GM23338 (cell line): ENCODE results near the gene C10orf105. TPM values are rescaled to one million over a fixed set of nuclear protein-coding genes. Genes with fewer than 3 reads are reported as not detected.

ENCODE experiments used
- ATAC-seq: fragments of 200-7000 bp; cut with Tn5 transposase; 3 replicates; pipeline ENCODE4 v1.9.1; 2020
- DNase-seq: peaks from one replicate; pipeline ENCODE4 v3.0.0-alpha.2; 2015; ENCODE audit warnings: low spot score
- H2AFZ ChIP-seq: fragments of 200-600 bp; sonication (generic); 2 replicates; pipeline ENCODE4 v1.8.0; 2016; ENCODE audit warnings: antibody characterized with exemption, mild to moderate bottlenecking, moderate library complexity
- H3F3A ChIP-seq: fragments of 200-600 bp; sonication (generic); replicated peaks from 2 replicates; pipeline ENCODE4 v1.8.0; 2017; ENCODE audit warnings: antibody characterized with exemption, mixed run types, low read depth
- H3K27ac ChIP-seq: fragments of 200-600 bp; sonication (generic); 2 replicates; pipeline ENCODE4 v1.6.1; 2016; ENCODE audit warnings: low read depth
- H3K27me3 ChIP-seq: fragments of 200-600 bp; sonication (generic); 2 replicates; pipeline ENCODE4 v1.8.0; 2016; ENCODE audit warnings: mild to moderate bottlenecking, mixed run types, moderate library complexity; ENCODE audit not compliant: insufficient read depth
- H3K36me3 ChIP-seq: fragments of 200-600 bp; sonication (generic); 2 replicates; pipeline ENCODE4 v1.8.0; 2016; ENCODE audit warnings: mild to moderate bottlenecking; ENCODE audit not compliant: insufficient read depth
- H3K4me1 ChIP-seq: fragments of 200-600 bp; sonication (generic); 2 replicates; pipeline ENCODE4 v1.8.0; 2016; ENCODE audit warnings: mild to moderate bottlenecking, moderate library complexity; ENCODE audit not compliant: insufficient read depth
- H3K4me2 ChIP-seq: fragments of 200-600 bp; sonication (generic); 2 replicates; pipeline ENCODE4 v1.7.1; 2017; ENCODE audit warnings: mixed run types
- H3K4me3 ChIP-seq: fragments of 200-600 bp; sonication (generic); 2 replicates; pipeline ENCODE4 v1.6.1; 2016; ENCODE audit warnings: mixed run types
- H3K79me2 ChIP-seq: fragments of 200-600 bp; sonication (generic); replicated peaks from 2 replicates; pipeline ENCODE4 v1.8.0; 2017; ENCODE audit warnings: mild to moderate bottlenecking; ENCODE audit not compliant: insufficient read depth
- H3K9me2 ChIP-seq: fragments of 200-600 bp; sonication (generic); 2 replicates; pipeline ENCODE4 v1.8.0; 2017; ENCODE audit not compliant: insufficient read depth
- H4K20me1 ChIP-seq: fragments of 200-600 bp; sonication (generic); replicated peaks from 2 replicates; pipeline ENCODE4 v1.8.0; 2017; ENCODE audit warnings: mild to moderate bottlenecking; ENCODE audit not compliant: insufficient read depth
- H3K27ac Mint-ChIP-seq: 2 replicates; pipeline ENCODE4 v1.8.0; 2020; ENCODE audit warnings: inconsistent platforms, mild to moderate bottlenecking, moderate library complexity, mixed read lengths
- H3K27me3 Mint-ChIP-seq: 3 replicates; pipeline ENCODE4 v1.8.0; 2022; ENCODE audit warnings: low read depth, mild to moderate bottlenecking, moderate library complexity, mixed read lengths, inconsistent platforms; ENCODE audit not compliant: insufficient read depth, poor library complexity
- H3K36me3 Mint-ChIP-seq: 3 replicates; pipeline ENCODE4 v1.8.0; 2021; ENCODE audit warnings: low read depth, mild to moderate bottlenecking, inconsistent platforms, moderate library complexity, mixed read lengths
- H3K4me1 Mint-ChIP-seq: 3 replicates; pipeline ENCODE4 v1.8.0; 2020; ENCODE audit warnings: mild to moderate bottlenecking, inconsistent platforms, mixed read lengths
- H3K4me3 Mint-ChIP-seq: 3 replicates; pipeline ENCODE4 v1.8.0; 2021; ENCODE audit warnings: moderate library complexity, mild to moderate bottlenecking, inconsistent platforms, mixed read lengths
- H3K9me3 Mint-ChIP-seq: 3 replicates; pipeline ENCODE4 v1.8.0; 2020; ENCODE audit warnings: moderate library complexity, mild to moderate bottlenecking, inconsistent platforms, mixed read lengths
- POLR2AphosphoS5 ChIP-seq: IDR thresholded peaks from 2 replicates; pipeline ENCODE4 v1.6.1; 2016; ENCODE audit warnings: antibody characterized with exemption, low read depth
- STAT1 ChIP-seq: IDR thresholded peaks from one replicate; pipeline ENCODE4 v1.6.1; 2016; ENCODE audit warnings: antibody characterized with exemption; ENCODE audit not compliant: unreplicated experiment
- ZNF114 ChIP-seq: fragments of 250-450 bp; sonication (Bioruptor Pico); IDR thresholded peaks from 2 replicates; pipeline ENCODE4 v1.5.0; 2020; ENCODE audit warnings: mild to moderate bottlenecking, moderate library complexity
- ZNF331 ChIP-seq: fragments of 250-450 bp; sonication (Bioruptor Pico); IDR thresholded peaks from 2 replicates; pipeline ENCODE4 v1.5.0; 2020; ENCODE audit warnings: low read depth, mild to moderate bottlenecking, moderate library complexity
- polyA plus RNA-seq: library from polyadenylated mRNA; unstranded; fragments of >200 nt; fragmentation: Nextera tagmentation; extraction: Ambion mirVana; gene quantifications from 2 replicates; pipeline ENCODE4 v1.2.1, GENCODE V29; 2016
- total RNA-seq: library from RNA; depleted of rRNA; stranded (reverse); fragments of >200 nt; shearing (Covaris generic); gene quantifications from 2 replicates; pipeline ENCODE4 v1.2.3, GENCODE V29; 2014
- TF ChIP-seq, protein P1 (sequence below): IDR thresholded peaks from one replicate; pipeline ENCODE4 v1.6.1; 2018; ENCODE audit warnings: antibody characterized with exemption; ENCODE audit not compliant: unreplicated experiment

C10orf105 gene
- total and polyA plus RNA-seq, 2 experiments from 2014 or later, result 0.15 to 0.17 TPM

DNA sequence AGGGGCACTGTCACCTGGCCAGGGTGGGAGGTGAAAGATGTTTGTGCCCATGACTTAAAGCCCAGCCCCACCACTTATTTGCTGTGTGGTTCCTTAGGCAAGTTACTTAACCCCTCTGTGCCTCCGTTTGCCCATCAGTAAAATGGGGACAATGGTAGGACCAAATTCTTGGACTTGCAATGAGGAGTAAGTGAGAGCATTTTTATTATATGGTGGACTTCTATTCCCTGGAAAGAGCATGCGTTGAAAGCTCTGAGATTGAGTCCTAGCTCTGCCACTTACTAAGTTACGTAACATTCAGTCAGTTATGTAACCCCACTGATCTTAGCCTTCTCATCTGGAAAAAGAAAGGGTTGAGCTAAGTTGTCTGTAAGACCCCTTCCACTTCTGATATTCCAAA, 35.0 kb upstream of the C10orf105 start:
- ATAC-seq (no peak), DNase-seq (no peak)
- Histone ChIP-seq H3F3A (no peaks in the 10 kb centered on the region), H4K20me1 (no peaks in the 10 kb centered on the region), H3K27ac (no peak overlapping the region), H3K4me1 (peaks cover 5% of the 10 kb centered on the region; the same call in 1 of the 2 replicates), H3K79me2 (no peaks in the 10 kb centered on the region), H3K9me2 (no peaks in the 10 kb centered on the region), H3K27me3 (no peaks in the 10 kb centered on the region), H3K4me3 (no peak overlapping the region), H2AFZ (no peak overlapping the region), H3K4me2 (no peak overlapping the region), H3K36me3 (no peaks in the 10 kb centered on the region)
- no peak overlapping the region for H3K4me3 Mint-ChIP-seq
- H3K9me3 Mint-ChIP-seq, result no peaks in the 10 kb centered on the region
- no peak overlapping the region for H3K27ac Mint-ChIP-seq
- no peaks in the 10 kb centered on the region for H3K36me3 Mint-ChIP-seq
- peaks cover 24% of the 10 kb centered on the region for H3K4me1 Mint-ChIP-seq
- no peak for TF ChIP-seq ZNF331 (CRISPR knock-in tag)
- TF ChIP-seq POLR2AphosphoS5, result no peak
- H3K27me3 Mint-ChIP-seq, result peaks cover 13% of the 10 kb centered on the region

DNA sequence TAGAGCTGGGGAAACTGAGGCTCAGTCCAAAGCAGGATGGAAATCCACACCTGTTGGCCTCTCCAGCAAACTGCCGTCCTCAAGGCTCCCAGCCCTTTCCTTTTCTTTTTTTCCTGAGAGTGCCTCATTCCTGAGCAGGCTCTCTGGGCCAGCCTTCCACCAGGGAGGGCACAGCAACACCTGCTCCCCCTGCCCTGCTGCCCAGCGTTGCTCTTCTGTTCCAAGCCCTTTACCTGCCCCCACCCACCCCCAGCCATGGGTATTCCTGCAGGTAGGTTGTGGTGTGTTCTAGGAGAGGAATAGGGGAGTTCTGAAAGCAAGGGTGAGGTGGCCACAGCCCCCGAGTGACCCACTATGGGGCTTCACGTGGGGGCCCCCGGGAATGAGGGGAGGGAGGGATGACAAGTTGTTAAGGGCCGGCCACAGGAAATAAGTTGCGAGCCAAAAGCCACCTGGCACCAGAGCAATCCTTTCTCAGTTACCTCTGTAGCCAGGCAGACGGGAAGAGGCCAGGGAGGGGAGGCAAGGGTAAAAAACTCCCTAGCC, 34.5 kb upstream of the C10orf105 start:
- Mint-ChIP-seq H3K27ac (no peak overlapping the region), H3K4me1 (peaks cover 27% of the 10 kb centered on the region), H3K9me3 (no peaks in the 10 kb centered on the region), H3K27me3 (peaks cover 13% of the 10 kb centered on the region), H3K4me3 (no peak overlapping the region), H3K36me3 (no peaks in the 10 kb centered on the region)
- no peak for TF ChIP-seq STAT1
- H3K4me3 ChIP-seq, result no peak overlapping the region
- H3K4me1 ChIP-seq, result peaks cover 5% of the 10 kb centered on the region; the same call in 1 of the 2 replicates
- H3K9me2 ChIP-seq, result no peaks in the 10 kb centered on the region
- no peak for DNase-seq
- H3K36me3 ChIP-seq, result no peaks in the 10 kb centered on the region
- H3K27me3 ChIP-seq, result no peaks in the 10 kb centered on the region
- no peaks in the 10 kb centered on the region for H3F3A ChIP-seq
- no peak overlapping the region for H3K27ac ChIP-seq
- H3K79me2 ChIP-seq, result no peaks in the 10 kb centered on the region
- no peak overlapping the region for H3K4me2 ChIP-seq
- H4K20me1 ChIP-seq, result no peaks in the 10 kb centered on the region
- ATAC-seq, result no peak
- no peak overlapping the region for H2AFZ ChIP-seq

DNA sequence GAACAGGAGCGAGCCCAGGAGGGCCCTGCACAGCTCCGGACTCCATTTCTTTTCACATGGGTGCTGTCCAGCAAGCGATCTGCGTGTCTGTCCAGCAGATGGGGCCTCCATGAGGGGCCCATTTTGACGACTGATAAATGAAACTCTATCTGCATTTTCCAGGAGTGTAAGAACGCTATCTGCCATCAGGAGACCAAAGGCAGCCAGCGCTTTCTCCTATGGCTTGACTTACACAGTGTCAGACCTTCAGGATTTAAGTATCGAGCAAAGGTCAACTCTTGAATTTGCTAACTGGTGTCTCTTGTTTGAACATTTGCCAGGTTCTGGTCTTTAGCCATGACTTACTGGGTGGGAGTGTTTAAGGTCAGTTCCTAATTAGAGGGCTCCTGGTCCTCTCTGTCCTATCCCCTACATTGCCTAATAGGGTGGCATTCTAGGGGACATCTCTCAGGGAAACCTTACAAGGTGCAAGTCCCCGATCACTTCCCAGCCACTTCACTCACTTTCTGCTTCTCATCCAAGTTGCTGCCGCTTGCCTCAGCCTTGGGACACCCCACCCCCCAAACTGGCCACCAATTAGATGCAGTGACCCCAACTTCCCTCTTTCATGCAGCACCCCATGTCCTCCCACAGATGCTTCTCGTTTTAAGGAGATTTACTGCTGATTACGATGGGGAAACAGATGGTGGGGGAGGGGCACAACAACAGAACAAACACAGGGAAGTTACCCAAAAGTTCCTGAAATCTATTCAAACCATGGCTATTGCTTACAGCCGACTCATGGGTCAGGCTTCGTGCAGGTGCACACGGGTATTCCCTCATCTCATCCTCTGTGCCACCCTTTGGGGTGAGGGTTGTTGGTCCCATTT, 33.7 kb upstream of the C10orf105 start:
- no peaks in the 10 kb centered on the region for H4K20me1 ChIP-seq
- H3K9me3 Mint-ChIP-seq, result no peaks in the 10 kb centered on the region
- H3K36me3 ChIP-seq, result no peaks in the 10 kb centered on the region
- no peak overlapping the region for H3K27ac ChIP-seq
- H3K4me1 ChIP-seq, result peaks cover 6% of the 10 kb centered on the region; the same call in 1 of the 2 replicates
- no peaks in the 10 kb centered on the region for H3K79me2 ChIP-seq
- DNase-seq (no peak), ATAC-seq (no peak)
- H3K9me2 ChIP-seq, result no peaks in the 10 kb centered on the region
- no peaks in the 10 kb centered on the region for H3F3A ChIP-seq
- H3K4me1 Mint-ChIP-seq, result peaks cover 34% of the 10 kb centered on the region
- no peak overlapping the region for H2AFZ ChIP-seq
- no peaks in the 10 kb centered on the region for H3K27me3 ChIP-seq
- H3K27ac Mint-ChIP-seq, result peak overlapping the region; percentile 81; the same call in 1 of the 2 replicates
- no peaks in the 10 kb centered on the region for H3K36me3 Mint-ChIP-seq
- no peak overlapping the region for H3K4me3 ChIP-seq
- TF ChIP-seq ZNF114 (CRISPR knock-in tag), result no peak
- TF ChIP-seq, protein P1, sequence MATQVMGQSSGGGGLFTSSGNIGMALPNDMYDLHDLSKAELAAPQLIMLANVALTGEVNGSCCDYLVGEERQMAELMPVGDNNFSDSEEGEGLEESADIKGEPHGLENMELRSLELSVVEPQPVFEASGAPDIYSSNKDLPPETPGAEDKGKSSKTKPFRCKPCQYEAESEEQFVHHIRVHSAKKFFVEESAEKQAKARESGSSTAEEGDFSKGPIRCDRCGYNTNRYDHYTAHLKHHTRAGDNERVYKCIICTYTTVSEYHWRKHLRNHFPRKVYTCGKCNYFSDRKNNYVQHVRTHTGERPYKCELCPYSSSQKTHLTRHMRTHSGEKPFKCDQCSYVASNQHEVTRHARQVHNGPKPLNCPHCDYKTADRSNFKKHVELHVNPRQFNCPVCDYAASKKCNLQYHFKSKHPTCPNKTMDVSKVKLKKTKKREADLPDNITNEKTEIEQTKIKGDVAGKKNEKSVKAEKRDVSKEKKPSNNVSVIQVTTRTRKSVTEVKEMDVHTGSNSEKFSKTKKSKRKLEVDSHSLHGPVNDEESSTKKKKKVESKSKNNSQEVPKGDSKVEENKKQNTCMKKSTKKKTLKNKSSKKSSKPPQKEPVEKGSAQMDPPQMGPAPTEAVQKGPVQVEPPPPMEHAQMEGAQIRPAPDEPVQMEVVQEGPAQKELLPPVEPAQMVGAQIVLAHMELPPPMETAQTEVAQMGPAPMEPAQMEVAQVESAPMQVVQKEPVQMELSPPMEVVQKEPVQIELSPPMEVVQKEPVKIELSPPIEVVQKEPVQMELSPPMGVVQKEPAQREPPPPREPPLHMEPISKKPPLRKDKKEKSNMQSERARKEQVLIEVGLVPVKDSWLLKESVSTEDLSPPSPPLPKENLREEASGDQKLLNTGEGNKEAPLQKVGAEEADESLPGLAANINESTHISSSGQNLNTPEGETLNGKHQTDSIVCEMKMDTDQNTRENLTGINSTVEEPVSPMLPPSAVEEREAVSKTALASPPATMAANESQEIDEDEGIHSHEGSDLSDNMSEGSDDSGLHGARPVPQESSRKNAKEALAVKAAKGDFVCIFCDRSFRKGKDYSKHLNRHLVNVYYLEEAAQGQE, result peak; percentile 11
- peaks cover 16% of the 10 kb centered on the region for H3K27me3 Mint-ChIP-seq
- H3K4me3 Mint-ChIP-seq, result no peak overlapping the region
- no peak overlapping the region for H3K4me2 ChIP-seq
